Uterus (tissue), 2 donors: Measurements from ENCODE around the gene IKZF1.

ENCODE experiments used
- CTCF ChIP-seq, 4 experiments: fragments of 200-600 bp in 2 of 4; fragments of 450-650 bp in 2 of 4; sonication (generic) in 2 of 4; IDR thresholded peaks; one replicate each; pipeline ENCODE4 v1.5.1; 2016 to 2019; ENCODE audit warnings: antibody characterized with exemption in 4 of 4, mild to moderate bottlenecking in 2 of 4, moderate library complexity in 1 of 4
- POLR2A ChIP-seq, 2 donors: fragments of 450-650 bp; IDR thresholded peaks; one replicate each; pipeline ENCODE4 v1.6.1; 2016; ENCODE audit warnings: antibody characterized with exemption in 2 of 2, mild to moderate bottlenecking in 1 of 2, moderate library complexity in 1 of 2

GRCh38 chr7:50356212-50356944 lies 51.9 kb downstream of the IKZF1 start:
- TF ChIP-seq CTCF (IDR thresholded peaks at IDR 0.05) (no peak), POLR2A (IDR thresholded peaks at IDR 0.05) (no peak)
